Endothelial cell of umbilical vein (primary cell): ENCODE results near the gene SDK2. TPM values are rescaled to one million over a fixed set of nuclear protein-coding genes. Genes with fewer than 3 reads are reported as not detected.

Experiments
- BruUV-seq: library from RNA; stranded (reverse); fragments of 400-500 nt; replicated peaks from 2 replicates; lab custom pipeline; 2021; lab: Mats Ljungman, UMichigan
- CTCF ChIA-PET: fragments of 300-600, 350-600 bp; sonication (Branson Sonifier 250); formaldehyde crosslinking; loops from one replicate; lab custom pipeline; 2021; ENCODE audit warnings: antibody characterized with exemption, inconsistent platforms; lab: Charles Lee
- POLR2A ChIA-PET: fragments of 300-600, 350-600 bp; sonication (Branson Sonifier 250); formaldehyde crosslinking; loops from one replicate; lab custom pipeline; 2021; ENCODE audit warnings: antibody characterized with exemption, inconsistent platforms; lab: Charles Lee
- DNase-seq: peaks from one replicate; pipeline ENCODE4 v3.0.0-alpha.2; 2011; ENCODE audit warnings: low read depth, low spot score
- FAIRE-seq: peaks from 2 replicates; lab custom pipeline; 2011; peaks lifted over from hg19 to GRCh38; lab: Jason Lieb, UNC
- H2AFZ ChIP-seq: 2 replicates; pipeline ENCODE4 v1.6.0; 2012; ENCODE audit warnings: low read depth, low read length, control low read depth, inconsistent platforms
- H3K27ac ChIP-seq: 2 replicates; pipeline ENCODE4 v1.5.1; 2011; ENCODE audit warnings: low read depth, mild to moderate bottlenecking, control low read depth, low read length, moderate library complexity; ENCODE audit not compliant: insufficient read depth
- H3K27me3 ChIP-seq, 2 experiments: 2 replicates each; pipeline versions ENCODE4 v1.6.0 to v1.6.1; 2011; ENCODE audit warnings: low read length in 2 of 2, mixed read lengths in 1 of 2; ENCODE audit not compliant: control insufficient read depth in 2 of 2, insufficient read depth in 2 of 2
- H3K36me3 ChIP-seq, 2 experiments: 2 replicates in 1 of 2; 3 replicates in 1 of 2; pipeline ENCODE4 v1.5.1; 2011; ENCODE audit warnings: low read length in 2 of 2, mild to moderate bottlenecking in 1 of 2, moderate library complexity in 1 of 2; ENCODE audit not compliant: control insufficient read depth in 2 of 2, insufficient read depth in 2 of 2; ENCODE audit errors: extremely low read depth in 1 of 2
- H3K4me1 ChIP-seq: 3 replicates; pipeline ENCODE4 v1.5.1; 2011; ENCODE audit warnings: mild to moderate bottlenecking, low read length; ENCODE audit not compliant: control insufficient read depth, insufficient read depth; ENCODE audit errors: extremely low read depth
- H3K4me2 ChIP-seq: 2 replicates; pipeline ENCODE4 v1.6.1; 2011; ENCODE audit warnings: low read length, control low read depth, mixed read lengths; ENCODE audit not compliant: insufficient read depth
- H3K4me3 ChIP-seq, 3 experiments: fragments of 200-600 bp in 1 of 3; sonication (generic), shearing (Covaris generic) in 1 of 3; replicated peaks in 1 of 3; 2 replicates each; pipeline ENCODE4 v1.5.1; 2011 to 2016; ENCODE audit warnings: control low read depth in 3 of 3, low read length in 3 of 3, mild to moderate bottlenecking in 2 of 3, inconsistent platforms in 1 of 3, low read depth in 1 of 3, moderate library complexity in 1 of 3; ENCODE audit not compliant: insufficient read depth in 1 of 3
- H3K79me2 ChIP-seq: 2 replicates; pipeline ENCODE4 v1.6.0; 2012; ENCODE audit warnings: low read length, inconsistent platforms; ENCODE audit not compliant: control insufficient read depth, insufficient read depth
- H3K9ac ChIP-seq: replicated peaks from 2 replicates; pipeline ENCODE3; 2011; ENCODE audit warnings: low read length, control low read depth; ENCODE audit not compliant: insufficient read depth; ENCODE audit errors: extremely low read depth
- H3K9me1 ChIP-seq: replicated peaks from 3 replicates; pipeline ENCODE4 v1.6.0; 2011; ENCODE audit warnings: mild to moderate bottlenecking, low read length; ENCODE audit not compliant: control insufficient read depth, insufficient read depth; ENCODE audit errors: extremely low read depth
- H3K9me3 ChIP-seq: replicated peaks from 2 replicates; pipeline ENCODE4 v1.5.1; 2012; ENCODE audit warnings: low read length, inconsistent platforms; ENCODE audit not compliant: control insufficient read depth, insufficient read depth
- H4K20me1 ChIP-seq: replicated peaks from 2 replicates; pipeline ENCODE3; 2011; ENCODE audit warnings: mild to moderate bottlenecking, low read length; ENCODE audit not compliant: control insufficient read depth, insufficient read depth; ENCODE audit errors: extremely low read depth
- CTCF ChIP-seq, 2 donors: IDR thresholded peaks; 1 replicate in 1 of 2; 2 replicates in 1 of 2; pipeline ENCODE4 v1.5.1; 2011; ENCODE audit warnings: low read length in 2 of 2, mild to moderate bottlenecking in 2 of 2, moderate library complexity in 2 of 2, control low read depth in 1 of 2, inconsistent platforms in 1 of 2, low read depth in 1 of 2; ENCODE audit not compliant: insufficient read depth in 1 of 2; ENCODE audit errors: extremely low read depth in 1 of 2
- EZH2 ChIP-seq: IDR thresholded peaks from 2 replicates; pipeline ENCODE4 v1.6.1; 2012; ENCODE audit warnings: borderline replicate concordance, low read depth, mild to moderate bottlenecking, moderate library complexity, low read length, inconsistent platforms; ENCODE audit not compliant: severe bottlenecking
- FOS ChIP-seq: IDR thresholded peaks from 2 replicates; pipeline ENCODE4 v1.6.1; 2011; ENCODE audit warnings: mild to moderate bottlenecking, low read length, moderate library complexity, borderline replicate concordance; ENCODE audit not compliant: insufficient read depth
- GATA2 ChIP-seq: IDR thresholded peaks from 2 replicates; pipeline ENCODE4 v1.7.0; 2011; ENCODE audit warnings: low read depth, mild to moderate bottlenecking, moderate library complexity, mixed read lengths, low read length; ENCODE audit not compliant: insufficient read length, insufficient read depth
- JUN ChIP-seq: IDR thresholded peaks from 2 replicates; pipeline ENCODE4 v1.6.1; 2011; ENCODE audit warnings: borderline replicate concordance, low read depth; ENCODE audit not compliant: insufficient read length, insufficient read depth
- MAX ChIP-seq: IDR thresholded peaks from 2 replicates; pipeline ENCODE4 v1.6.1; 2011; ENCODE audit not compliant: insufficient read depth, insufficient read length
- MYC ChIP-seq: IDR thresholded peaks from one replicate; pipeline ENCODE4 v1.6.1; 2011; ENCODE audit warnings: mild to moderate bottlenecking, low read depth, low read length
- POLR2A ChIP-seq: IDR thresholded peaks from 2 replicates; pipeline ENCODE4 v1.6.1; 2012; ENCODE audit warnings: low read depth, mild to moderate bottlenecking, control low read depth, low read length
- POLR2AphosphoS5 ChIP-seq: IDR thresholded peaks from 2 replicates; pipeline ENCODE4 v1.6.1; 2012; ENCODE audit warnings: low read depth, mild to moderate bottlenecking, control low read depth, low read length, moderate library complexity; ENCODE audit not compliant: insufficient read depth
- dilution Hi-C: fragments of 300-500 bp; cut with MboI; formaldehyde crosslinking; loops from one replicate; pipeline ENCODE4 v1.15.0; 2019; ENCODE audit warnings: low sequenced_read_pairs; ENCODE audit not compliant: extremely low pct_ligation_motif_present
- intact Hi-C: fragments of 100-400 bp; cut with micrococcal nuclease; formaldehyde crosslinking; loops from one replicate; pipeline ENCODE4 v1.10.0; 2022
- polyA plus RNA-seq, 4 experiments: library from polyadenylated mRNA; depleted of rRNA in 3 of 4; stranded (reverse) in 3 of 4; unstranded in 1 of 4; fragments of >200 nt; gene quantifications; 2 replicates each; pipeline versions ENCODE4 v1.2.1 to v1.2.3, GENCODE V29; 2011 to 2012; ENCODE audit warnings: missing spikeins in 1 of 4
- total RNA-seq: library from RNA; stranded (reverse); gene quantifications from 2 replicates; pipeline ENCODE4 v1.2.3, GENCODE V29; 2021

The SDK2 gene
- total and polyA plus RNA-seq, 2 donors (not counting 3 experiments of a cell fraction or from before 2014, with no cell fraction given), result not detected

GRCh38 chr17:73365906-73366623, 278.2 kb downstream of the SDK2 start:
- no peak overlapping the region for H2AFZ ChIP-seq
- no TSS peak for BruUV-seq
- POLR2A ChIA-PET, result no interaction called here

More at GRCh38 chr17:73365906-73366623, 278.2 kb downstream of the SDK2 start:
- Histone ChIP-seq H3K27me3 (no peaks in the 10 kb centered on the region), H3K79me2 (no peaks in the 10 kb centered on the region), H3K4me2 (no peak overlapping the region), H3K36me3 (no peaks in the 10 kb centered on the region), H3K9ac (no peak overlapping the region), H3K9me1 (no peaks in the 10 kb centered on the region), H4K20me1 (no peaks in the 10 kb centered on the region), H3K27ac (no peak overlapping the region), H3K4me1 (no peaks in the 10 kb centered on the region), H3K9me3 (no peaks in the 10 kb centered on the region), H3K4me3 (no peak overlapping the region)
- intact Hi-C loops (no loop called here), dilution Hi-C loops (no loop called here)
- CTCF ChIA-PET, result interaction anchor here (0.9 to 6.2 kb wide), 5 partner anchors 56 to 641 kb away, joined by 3 to 121 read pairs (median 3); no protein-coding TSS in a partner anchor
- FAIRE-seq, result no peak
- TF ChIP-seq GATA2, result no peak
- no peak for TF ChIP-seq CTCF (IDR thresholded peaks at IDR 0.05; ENCODE audit: extremely low read depth in 1 of 2, insufficient read depth in 1 of 2, low read depth in 1 of 2, low read length in 2 of 2)
- no peak for TF ChIP-seq POLR2AphosphoS5
- no peak for TF ChIP-seq FOS
- no peak for TF ChIP-seq EZH2
- no peak for TF ChIP-seq MAX
- no peak for TF ChIP-seq POLR2A
- no peak for TF ChIP-seq MYC
- no peak for TF ChIP-seq JUN
- no peak for DNase-seq
